Tibial nerve (tissue), 4 donors: ENCODE results near the gene SLC17A9. TPM values are rescaled to one million over a fixed set of nuclear protein-coding genes. Genes with fewer than 3 reads are reported as not detected.
A peak's percentile ranks its signal among the peaks of the same experiment; 100 is the strongest.

Source experiments
- DNase-seq, 2 donors: peaks; one replicate each; pipeline ENCODE4 v3.0.0-alpha.2; 2019; ENCODE audit warnings: low spot score in 2 of 2
- H3K27ac ChIP-seq, 4 donors: fragments of 200-600 bp; sonication (generic) in 3 of 4; one replicate each; pipeline ENCODE4 v1.5.1; 2017 to 2019; ENCODE audit warnings: mild to moderate bottlenecking in 1 of 4
- H3K27me3 ChIP-seq, 2 donors: fragments of 200-600 bp; sonication (generic) in 1 of 2; one replicate each; pipeline versions ENCODE4 v1.5.1 to v1.6.0; 2017 to 2019
- H3K36me3 ChIP-seq, 3 donors: fragments of 200-600 bp; sonication (generic); one replicate each; pipeline ENCODE4 v1.5.1; 2018 to 2019
- H3K4me1 ChIP-seq, 4 donors: fragments of 200-600 bp; sonication (generic) in 3 of 4; one replicate each; pipeline ENCODE4 v1.5.1; 2017 to 2019
- H3K4me3 ChIP-seq, 4 donors: fragments of 200-600 bp; sonication (generic) in 3 of 4; one replicate each; pipeline ENCODE4 v1.5.1; 2017 to 2019; ENCODE audit warnings: mild to moderate bottlenecking in 1 of 4, moderate library complexity in 1 of 4
- H3K9me3 ChIP-seq, 4 donors: fragments of 200-600 bp; sonication (generic) in 3 of 4; one replicate each; pipeline ENCODE4 v1.5.1; 2017 to 2019
- EP300 ChIP-seq, 2 donors: sonication (generic); formaldehyde crosslinking; IDR thresholded peaks; one replicate each; pipeline ENCODE4 v1.6.1; 2017; ENCODE audit warnings: antibody characterized with exemption in 2 of 2, mild to moderate bottlenecking in 1 of 2
- POLR2A ChIP-seq, 2 donors: fragments of 450-650 bp; IDR thresholded peaks; one replicate each; pipeline ENCODE4 v1.6.1; 2017; ENCODE audit warnings: antibody characterized with exemption in 2 of 2, mild to moderate bottlenecking in 2 of 2, moderate library complexity in 2 of 2
- WGBS, 2 donors: methylation state at CpG; one replicate each; pipeline ENCODE4 v1.1.5; 2018; 5-methylcytosine and 5-hydroxymethylcytosine counted together
- total RNA-seq, 4 donors: library from RNA; depleted of rRNA; stranded (reverse); fragments of >200 nt; gene quantifications; one replicate each; pipeline ENCODE4 v1.1.0, GENCODE V29; 2016
- TF ChIP-seq, protein P1 (sequence below), 5 experiments: fragments of 200-600 bp in 3 of 5; fragments of 450-650 bp in 2 of 5; sonication (generic) in 3 of 5; IDR thresholded peaks; one replicate each; pipeline ENCODE4 v1.5.1; 2016 to 2019; ENCODE audit warnings: antibody characterized with exemption in 5 of 5, mild to moderate bottlenecking in 3 of 5, moderate library complexity in 2 of 5

Gene SLC17A9
- total RNA-seq, 4 donors from 2014 or later = 3.9 to 13.5 (median 4.5) TPM

DNA sequence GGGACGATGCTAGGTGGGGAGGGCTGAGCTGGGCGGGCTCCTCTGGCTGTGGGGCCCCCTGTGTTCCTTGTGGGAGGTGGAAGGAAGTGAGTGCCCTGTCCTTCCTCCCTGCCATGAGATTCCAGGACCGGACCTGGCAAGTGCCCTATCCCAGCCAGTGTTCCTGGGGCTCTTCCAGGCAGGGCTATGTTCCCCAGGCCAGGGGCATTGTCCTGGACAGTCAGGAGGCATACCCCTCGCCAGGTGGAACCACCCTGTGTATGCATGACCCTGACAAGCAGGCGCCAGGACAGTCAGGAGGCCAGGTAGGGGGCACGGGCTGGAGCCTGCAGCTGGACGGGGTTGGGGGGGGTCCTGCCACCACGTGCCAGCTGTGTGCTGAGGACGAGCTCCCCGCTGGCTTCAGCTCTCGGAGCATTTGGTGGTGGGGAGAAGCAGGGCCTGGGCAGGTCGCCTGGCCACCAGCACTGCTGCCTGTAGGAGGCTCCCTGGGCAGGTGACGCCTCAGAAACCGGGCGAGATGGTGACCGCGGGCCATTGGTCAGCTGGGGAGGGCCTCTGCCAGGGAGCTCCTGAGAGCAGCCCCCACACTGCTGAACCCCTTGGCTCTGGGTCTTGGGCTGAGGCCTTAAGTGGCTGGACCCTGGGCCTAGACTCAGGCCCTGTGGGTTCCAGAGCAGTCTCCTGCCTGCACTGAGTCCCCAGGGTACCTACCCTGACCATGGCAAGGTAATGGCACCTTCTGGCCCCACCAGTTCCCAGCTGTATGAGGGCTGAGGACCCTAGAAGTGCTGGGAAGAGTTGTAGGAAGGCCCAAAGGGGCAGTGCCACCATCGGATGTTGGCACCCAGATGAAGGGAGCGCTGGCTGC is 694 bp downstream of the SLC17A9 start:
- H3K27ac ChIP-seq = peak overlapping the region; percentile 66 to 94 (median 86)
- no peaks in the 10 kb centered on the region for H3K9me3 ChIP-seq
- TF ChIP-seq POLR2A (IDR thresholded peaks at IDR 0.05) (no peak), EP300 (IDR thresholded peaks at IDR 0.05) (no peak)
- TF ChIP-seq, protein P1, sequence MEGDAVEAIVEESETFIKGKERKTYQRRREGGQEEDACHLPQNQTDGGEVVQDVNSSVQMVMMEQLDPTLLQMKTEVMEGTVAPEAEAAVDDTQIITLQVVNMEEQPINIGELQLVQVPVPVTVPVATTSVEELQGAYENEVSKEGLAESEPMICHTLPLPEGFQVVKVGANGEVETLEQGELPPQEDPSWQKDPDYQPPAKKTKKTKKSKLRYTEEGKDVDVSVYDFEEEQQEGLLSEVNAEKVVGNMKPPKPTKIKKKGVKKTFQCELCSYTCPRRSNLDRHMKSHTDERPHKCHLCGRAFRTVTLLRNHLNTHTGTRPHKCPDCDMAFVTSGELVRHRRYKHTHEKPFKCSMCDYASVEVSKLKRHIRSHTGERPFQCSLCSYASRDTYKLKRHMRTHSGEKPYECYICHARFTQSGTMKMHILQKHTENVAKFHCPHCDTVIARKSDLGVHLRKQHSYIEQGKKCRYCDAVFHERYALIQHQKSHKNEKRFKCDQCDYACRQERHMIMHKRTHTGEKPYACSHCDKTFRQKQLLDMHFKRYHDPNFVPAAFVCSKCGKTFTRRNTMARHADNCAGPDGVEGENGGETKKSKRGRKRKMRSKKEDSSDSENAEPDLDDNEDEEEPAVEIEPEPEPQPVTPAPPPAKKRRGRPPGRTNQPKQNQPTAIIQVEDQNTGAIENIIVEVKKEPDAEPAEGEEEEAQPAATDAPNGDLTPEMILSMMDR (IDR thresholded peaks at IDR 0.05) = no peak
- 64 to 72% methylated on average over 12 of the region's 19 CpGs for WGBS, 2 donors
- H3K4me3 ChIP-seq = peak overlapping the region; percentile 18 to 38 (median 32)
- no peak for DNase-seq
- peaks cover 0 to 39% (median 0%) of the 10 kb centered on the region in 3 donors for H3K36me3 ChIP-seq
- no peaks in the 10 kb centered on the region for H3K27me3 ChIP-seq
- peaks cover 3 to 30% (median 24%) of the 10 kb centered on the region in 4 donors for H3K4me1 ChIP-seq

DNA sequence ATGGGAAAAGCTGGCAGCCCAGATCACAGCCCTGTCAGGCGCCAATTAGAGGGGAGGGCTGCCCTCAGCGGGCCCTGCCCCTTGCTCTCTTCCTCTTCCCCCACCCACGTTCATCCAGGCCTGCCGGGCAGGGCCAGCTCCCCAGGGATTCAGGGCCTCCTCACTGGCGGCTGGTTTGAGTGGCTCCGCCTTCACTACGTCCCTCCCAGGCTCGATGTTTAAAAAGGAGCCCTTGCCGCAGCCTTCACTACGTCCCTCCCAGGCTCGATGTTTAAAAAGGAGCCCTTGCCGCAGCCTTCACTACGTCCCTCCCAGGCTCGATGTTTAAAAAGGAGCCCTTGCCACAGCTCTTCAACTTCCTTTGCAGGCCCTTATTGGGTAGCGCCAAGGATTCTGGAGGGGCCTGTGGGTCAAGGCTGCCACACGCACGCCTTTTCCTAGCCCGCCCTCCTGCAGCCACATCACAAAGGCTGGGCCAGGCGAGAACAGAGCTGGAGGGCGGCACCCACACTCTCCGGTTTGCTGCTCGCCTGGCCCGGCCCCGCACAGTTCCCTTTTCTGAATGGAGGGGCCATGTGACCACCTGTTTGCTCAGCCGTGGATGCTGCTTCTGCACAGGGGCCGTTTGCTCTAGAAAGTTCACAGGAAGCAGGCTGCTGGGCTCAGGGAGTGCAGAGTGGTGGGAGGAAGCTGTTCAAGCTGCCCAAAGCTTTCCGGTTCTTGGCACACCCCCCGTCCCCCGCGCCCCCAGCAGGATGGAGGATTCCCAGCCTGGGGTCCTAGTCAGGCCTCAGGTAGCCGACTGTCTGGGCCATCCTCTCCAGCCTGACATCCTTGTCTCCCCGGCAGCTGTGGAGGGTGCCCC is 1.6 kb downstream of the SLC17A9 start:
- TF ChIP-seq EP300 (IDR thresholded peaks at IDR 0.05) = peak in 1 of 2 donors; percentile 48
- TF ChIP-seq POLR2A (IDR thresholded peaks at IDR 0.05) = peak in 1 of 2 donors; percentile 31
- TF ChIP-seq, protein P1 (IDR thresholded peaks at IDR 0.05) = no peak
- Histone ChIP-seq H3K36me3 (peaks cover 0 to 31% (median 0%) of the 10 kb centered on the region in 3 donors), H3K9me3 (no peaks in the 10 kb centered on the region), H3K27me3 (no peaks in the 10 kb centered on the region), H3K4me3 (peak overlapping the region; percentile 18 to 38 (median 32)), H3K4me1 (peaks cover 3 to 30% (median 24%) of the 10 kb centered on the region in 4 donors), H3K27ac (peak overlapping the region; percentile 66 to 94 (median 86))
- WGBS, 2 donors = 1 to 2% methylated on average over 26 to 27 of the region's 32 CpGs
- peak; percentile 59 to 65 for DNase-seq

DNA sequence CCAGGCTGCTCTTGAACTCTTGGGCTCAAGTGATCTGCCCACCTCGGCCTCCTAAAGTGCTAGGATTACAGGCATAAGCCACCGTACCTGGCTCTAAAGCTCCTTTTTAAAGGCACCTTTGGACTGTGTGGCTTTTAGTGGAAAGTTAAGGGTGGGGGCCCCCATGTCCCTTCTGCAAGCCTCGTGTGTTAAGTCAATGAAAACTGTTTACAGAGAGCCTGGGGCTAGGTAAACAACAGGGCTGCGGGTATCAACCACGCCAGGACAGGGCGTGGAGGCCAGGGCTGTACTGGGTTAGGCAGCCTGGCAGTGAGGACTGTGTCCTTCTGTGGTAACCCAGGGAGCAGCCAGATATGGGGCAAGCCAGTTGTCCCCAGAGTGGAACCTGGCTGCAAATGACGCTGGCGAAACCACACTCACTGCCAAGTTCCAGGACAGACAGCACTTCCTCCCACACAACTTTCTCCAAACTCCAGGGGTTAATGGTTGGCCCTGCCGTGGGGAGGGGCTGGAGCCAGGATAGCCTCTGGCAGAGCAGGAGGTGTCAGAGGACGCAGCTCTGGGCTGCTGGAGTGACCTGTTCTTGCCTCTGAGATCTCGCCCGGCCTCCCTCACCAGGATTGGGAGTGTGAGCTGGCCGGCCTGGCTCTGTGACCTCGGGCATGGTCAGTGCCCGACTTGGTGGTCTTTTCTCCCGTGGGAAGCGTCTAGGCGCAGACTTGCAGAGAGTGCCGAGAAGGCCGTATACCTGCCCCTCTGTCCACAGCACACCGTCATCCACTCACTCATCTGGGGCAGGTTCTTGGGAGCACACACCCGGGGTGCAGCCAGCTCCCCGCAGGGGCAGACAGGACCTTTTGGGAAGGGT is 3.2 kb downstream of the SLC17A9 start:
- Histone ChIP-seq H3K27ac (no peak overlapping the region), H3K4me3 (no peak overlapping the region), H3K4me1 (peaks cover 3 to 30% (median 24%) of the 10 kb centered on the region in 4 donors), H3K36me3 (peaks cover 0 to 14% (median 0%) of the 10 kb centered on the region in 3 donors), H3K9me3 (no peaks in the 10 kb centered on the region), H3K27me3 (no peaks in the 10 kb centered on the region)
- no peak for TF ChIP-seq POLR2A (IDR thresholded peaks at IDR 0.05)
- TF ChIP-seq, protein P1 (IDR thresholded peaks at IDR 0.05) = no peak
- TF ChIP-seq EP300 (IDR thresholded peaks at IDR 0.05) = no peak
- 74% methylated on average over 15 to 22 of the region's 23 CpGs for WGBS, 2 donors
- DNase-seq = no peak

DNA sequence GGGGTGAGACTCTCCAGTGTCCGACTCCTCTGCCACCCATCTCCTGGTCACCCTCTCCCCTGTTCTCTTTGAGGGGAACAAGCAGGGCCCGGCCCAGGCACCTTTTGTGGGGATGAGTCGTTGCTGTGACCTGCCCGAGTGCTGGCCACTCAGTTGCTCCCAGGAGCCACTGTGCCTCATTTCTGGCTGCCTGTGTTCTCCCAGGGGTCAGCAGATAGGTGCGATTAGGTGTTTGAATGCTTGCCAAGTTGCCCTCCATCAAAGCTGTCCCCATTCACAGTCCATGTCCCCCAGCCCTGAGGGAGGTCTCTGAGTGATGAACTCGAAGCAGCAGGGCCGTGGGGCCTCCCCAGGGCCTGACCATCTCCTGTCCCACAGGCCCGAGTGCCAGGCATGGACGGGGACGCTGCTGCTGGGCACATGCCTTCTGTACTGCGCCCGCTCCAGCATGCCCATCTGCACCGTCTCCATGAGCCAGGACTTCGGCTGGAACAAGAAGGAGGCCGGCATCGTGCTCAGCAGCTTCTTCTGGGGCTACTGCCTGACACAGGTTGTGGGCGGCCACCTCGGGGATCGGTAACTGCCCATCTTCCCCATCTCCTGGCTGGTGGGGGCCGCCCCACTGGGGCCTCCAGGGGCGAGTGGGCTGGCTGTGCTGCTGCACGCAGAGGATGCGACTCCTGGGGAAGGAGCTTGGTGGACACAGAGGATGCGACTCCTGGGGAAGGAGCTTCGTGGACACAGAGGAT is 4.1 kb downstream of the SLC17A9 start:
- Histone ChIP-seq H3K4me1 (peaks cover 3 to 30% (median 24%) of the 10 kb centered on the region in 4 donors), H3K27me3 (no peaks in the 10 kb centered on the region), H3K4me3 (no peak overlapping the region), H3K9me3 (no peaks in the 10 kb centered on the region), H3K36me3 (peaks cover 0 to 10% (median 0%) of the 10 kb centered on the region in 3 donors), H3K27ac (no peak overlapping the region)
- TF ChIP-seq POLR2A (IDR thresholded peaks at IDR 0.05) (no peak), EP300 (IDR thresholded peaks at IDR 0.05) (no peak)
- TF ChIP-seq, protein P1 (IDR thresholded peaks at IDR 0.05) = no peak
- no peak for DNase-seq
- 90 to 93% methylated on average over 20 to 23 of the region's 25 CpGs for WGBS, 2 donors
